Stimulated activated CD4-positive, alpha-beta T cell treated with anti-CD3 and anti-CD28 coated beads, Interleukin-4, amount 100 ng/mL, for 48 hours (primary cell): ENCODE results near the gene SLC5A12.
"Not testable (repeated sequence)": the region's sequence is repeated elsewhere in the genome, so short reads cannot be mapped to it uniquely, and the experiment has no call there.

Experiments
- DNase-seq, 2 donors: peaks; one replicate each; pipeline ENCODE4 v3.0.0-alpha.2; 2020; ENCODE audit warnings: low read depth in 2 of 2

The SLC5A12 gene

GRCh38 chr11:26655287-26655686 is 66.6 kb downstream of the SLC5A12 start:
- no peak for DNase-seq

DNA sequence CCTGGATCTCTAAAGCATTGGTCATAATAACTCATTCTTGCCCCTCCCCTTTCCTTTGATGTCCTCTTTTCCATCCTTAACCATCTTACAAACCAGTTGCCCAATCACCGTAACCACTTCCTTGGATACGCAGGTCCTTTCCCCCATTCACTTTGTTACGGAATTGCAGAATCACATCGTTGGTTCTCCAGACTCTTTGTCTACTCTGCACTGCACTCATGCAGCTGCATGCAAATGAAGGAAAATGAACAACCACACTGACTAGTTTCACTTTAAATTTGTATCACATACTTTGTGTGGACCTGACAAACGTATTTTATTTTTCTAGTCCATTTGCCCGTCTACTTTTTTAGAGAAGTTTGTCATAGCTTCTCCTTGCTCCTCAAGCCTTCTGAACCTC is 69.9 kb downstream of the SLC5A12 start:
- DNase-seq, result no peak

DNA sequence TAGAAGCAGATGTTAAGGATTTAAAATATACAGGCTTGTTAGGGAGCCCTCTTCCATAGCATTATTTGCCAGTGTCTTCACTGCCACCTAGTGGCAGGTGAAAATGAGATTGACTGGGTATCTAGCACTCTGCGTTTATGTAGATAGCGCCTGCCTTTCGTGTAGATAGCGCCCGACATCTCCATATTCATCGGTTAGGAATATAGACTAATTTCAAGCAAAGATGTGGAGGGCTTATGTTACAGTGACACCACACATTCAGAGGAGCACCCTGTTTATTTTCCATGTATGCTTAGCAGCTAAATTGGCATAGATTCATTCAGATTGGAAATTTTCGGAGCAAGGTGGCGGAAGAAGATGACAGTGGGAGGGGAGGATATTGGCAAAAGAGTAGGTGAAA is 72.0 kb downstream of the SLC5A12 start:
- DNase-seq, result peak in 1 of 2 donors; percentile 9

DNA sequence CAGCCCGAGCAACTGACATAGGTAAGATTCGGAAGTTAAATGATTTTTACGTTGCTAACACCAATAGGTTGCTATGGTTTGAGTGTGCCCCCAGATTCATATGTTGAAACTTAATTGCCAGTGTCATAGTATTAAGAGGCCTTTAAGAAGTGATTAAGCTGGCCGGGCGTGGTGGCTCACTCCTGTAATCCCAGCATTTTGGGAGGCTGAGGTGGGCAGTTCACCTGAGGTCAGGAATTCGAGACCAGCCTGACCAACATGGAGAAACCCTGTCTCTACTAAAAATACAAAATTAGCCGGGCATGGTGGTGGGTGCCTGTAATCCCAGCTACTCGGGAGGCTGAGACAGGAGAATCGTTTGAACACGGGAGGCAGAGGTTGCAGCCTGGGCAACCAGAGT is 78.5 kb downstream of the SLC5A12 start:
- DNase-seq, result not testable (repeated sequence)

- DNase-seq, result no peak
Observed at GRCh38 chr11:26632691-26633159, 89.1 kb downstream of the SLC5A12 start.

GRCh38 chr11:26626346-26626745 is 95.5 kb downstream of the SLC5A12 start:
- DNase-seq, result no peak

DNA sequence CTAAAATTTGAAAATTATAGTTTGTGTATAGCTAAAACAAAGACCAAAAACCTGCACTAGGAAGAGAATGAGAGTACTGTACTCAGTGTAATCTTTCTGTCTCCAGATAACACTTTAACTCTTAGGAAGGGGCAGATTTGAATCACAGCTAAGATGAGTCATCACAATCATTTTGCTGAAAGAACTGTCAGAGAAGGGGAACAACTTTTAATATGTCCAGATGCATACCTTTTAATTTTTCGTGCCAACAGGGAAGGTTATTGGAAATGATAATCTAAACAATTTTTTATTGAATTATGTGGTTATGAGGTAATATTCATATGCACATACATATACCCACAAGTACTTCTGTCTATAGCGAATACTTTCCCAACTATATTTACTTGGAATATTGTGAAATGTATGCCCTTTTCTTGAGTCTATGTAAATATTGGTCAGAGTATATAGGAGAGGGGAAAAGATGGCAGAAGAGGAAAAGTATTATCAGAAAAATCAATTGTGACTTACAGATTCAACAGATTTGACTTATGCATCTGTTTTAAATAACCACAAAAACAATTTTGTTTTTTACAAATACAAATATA is 98.7 kb downstream of the SLC5A12 start:
- no peak for DNase-seq

DNA sequence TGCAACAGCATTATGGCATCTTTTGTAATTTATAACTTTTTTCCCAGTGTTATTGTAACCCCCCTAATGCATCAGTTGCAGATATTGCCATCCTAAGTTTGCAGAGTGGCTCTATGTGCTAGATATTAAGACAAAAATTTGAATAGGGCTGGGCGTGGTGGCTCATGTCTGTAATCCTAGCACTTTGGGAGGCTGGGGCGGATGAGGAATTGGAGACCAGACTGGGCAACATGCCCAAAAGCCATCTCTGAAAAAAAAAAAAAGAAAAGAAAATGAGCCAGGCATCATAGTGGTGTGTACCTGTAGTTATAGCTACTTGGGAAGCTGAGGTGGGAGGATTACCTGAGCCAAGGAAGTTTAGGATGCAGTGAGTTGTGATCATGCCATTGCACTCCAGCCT is 99.7 kb downstream of the SLC5A12 start:
- DNase-seq, result no peak

DNA sequence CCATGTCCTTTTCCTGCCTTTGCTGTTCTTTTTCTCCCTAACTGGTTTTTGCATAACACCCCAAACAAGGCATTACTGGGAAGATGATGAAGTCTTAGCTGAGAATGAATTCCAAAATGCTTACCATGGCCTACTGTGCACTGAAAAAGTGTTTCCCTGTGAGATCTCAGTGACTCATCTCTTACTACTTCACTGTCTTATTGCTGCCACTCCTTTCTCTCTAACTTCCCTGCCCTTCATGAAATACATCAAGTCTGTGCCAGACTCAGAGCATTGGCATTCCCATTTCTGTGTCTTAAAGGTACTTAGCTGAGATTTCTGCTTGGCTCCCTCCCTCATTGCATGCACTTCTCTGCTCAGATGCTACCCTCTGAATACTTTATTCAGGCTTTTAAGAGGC is 100.7 kb downstream of the SLC5A12 start:
- DNase-seq, result no peak

DNA sequence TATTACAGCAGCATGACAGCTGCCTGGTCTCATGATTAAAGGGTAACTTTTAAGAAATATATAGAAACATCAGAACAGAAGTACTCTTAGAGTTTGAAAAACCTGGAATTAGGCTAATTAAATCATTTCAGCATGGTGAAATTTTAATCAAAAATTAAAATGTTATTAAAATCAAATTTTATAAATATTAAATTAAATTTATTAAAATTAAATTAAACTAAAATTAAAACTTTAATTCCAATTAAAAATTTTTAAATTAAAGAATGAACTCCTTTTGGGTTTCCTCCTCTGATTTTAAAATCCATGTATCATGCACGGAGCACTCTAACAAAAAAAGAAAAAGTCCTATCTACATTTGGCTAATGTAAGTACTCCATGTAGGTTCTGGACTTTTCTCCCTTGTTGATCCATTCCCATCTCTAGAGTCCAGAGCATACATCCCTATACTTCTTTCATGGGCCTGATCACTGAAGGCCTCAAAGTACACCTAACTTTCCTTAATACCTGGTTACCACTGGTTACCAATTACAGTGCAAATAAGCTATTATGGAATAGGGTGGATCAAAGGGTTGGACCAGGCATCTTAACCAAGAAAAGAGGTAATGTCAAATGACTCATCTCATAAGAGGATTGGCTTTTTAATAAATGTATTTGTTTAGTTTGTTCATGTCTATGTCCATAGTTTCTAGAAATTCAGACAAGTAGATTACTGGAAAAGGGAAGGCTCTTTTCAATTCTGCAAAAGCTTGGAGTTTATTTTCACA is 101.4 kb downstream of the SLC5A12 start:
- no peak for DNase-seq

DNA sequence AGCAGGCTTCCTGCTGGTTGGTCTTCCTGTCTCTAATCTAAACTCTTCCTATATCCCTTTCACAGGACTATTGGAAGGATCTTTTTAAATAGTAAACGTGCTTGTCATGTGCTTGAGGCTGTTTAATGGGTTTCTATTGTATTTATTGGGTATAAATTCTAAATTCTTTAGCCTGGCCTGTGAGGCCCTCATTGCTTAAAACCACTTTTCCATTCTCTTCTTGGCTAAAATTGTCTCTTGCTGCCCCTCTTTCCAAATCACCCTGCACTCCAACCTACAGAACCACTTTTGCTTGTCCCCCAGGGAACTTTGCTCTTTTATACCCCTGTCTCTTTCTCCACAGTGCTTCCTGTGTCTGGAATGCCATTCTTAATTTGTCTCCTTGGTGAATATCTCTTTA is 103.4 kb downstream of the SLC5A12 start:
- DNase-seq, result no peak
